HepG2 (cell line): ENCODE measurements around the gene LYSMD2. TPM values are rescaled to one million over a fixed set of nuclear protein-coding genes. Genes with fewer than 3 reads are reported as not detected.

Experiments
- ATAC-seq: fragments of 200-7000 bp; cut with Tn5 transposase; 3 replicates; pipeline ENCODE4 v1.9.1; 2020; ENCODE audit warnings: mild to moderate bottlenecking, moderate library complexity
- BruUV-seq: library from RNA; stranded (reverse); fragments of 400-500 nt; replicated peaks from 2 replicates; lab custom pipeline; 2021; lab: Mats Ljungman, UMichigan
- CTCF ChIA-PET: fragments of 300-600 bp; formaldehyde crosslinking; extraction: SDS; loops from one replicate; lab custom pipeline; 2021; ENCODE audit warnings: low total read pairs, inconsistent platforms, low intra/inter-chr PET ratio; lab: Yijun Ruan, JAX
- POLR2A ChIA-PET: fragments of 350-600 bp; sonication (Branson Sonifier 250); formaldehyde crosslinking; loops from one replicate; lab custom pipeline; 2020; ENCODE audit warnings: antibody characterized with exemption, inconsistent platforms; lab: Yijun Ruan, JAX
- DNase-seq: peaks from one replicate; pipeline ENCODE4 v3.0.0-alpha.2; 2015; ENCODE audit warnings: low spot score
- FAIRE-seq: peaks from 3 replicates; lab custom pipeline; 2011; peaks lifted over from hg19 to GRCh38; lab: Jason Lieb, UNC
- H2AFZ ChIP-seq: one replicate; pipeline ENCODE4 v1.6.1; 2011; ENCODE audit warnings: low read length, inconsistent platforms
- H3K27ac ChIP-seq: fragments of 300-600 bp; 3 replicates; pipeline ENCODE4 v1.8.0; 2011; ENCODE audit warnings: mixed run types, mild to moderate bottlenecking, mixed read lengths, low read length, inconsistent platforms; ENCODE audit not compliant: insufficient read depth; ENCODE audit errors: extremely low read length
- H3K27me3 ChIP-seq, 2 experiments: fragments of 200-600 bp in 1 of 2; 2 replicates in 1 of 2; 3 replicates in 1 of 2; pipeline versions ENCODE4 v1.6.0 to v1.8.0; 2011; ENCODE audit warnings: low read length in 2 of 2, mild to moderate bottlenecking in 2 of 2, moderate library complexity in 2 of 2, inconsistent platforms in 1 of 2; ENCODE audit not compliant: insufficient read depth in 2 of 2, control insufficient read depth in 1 of 2
- H3K36me3 ChIP-seq, 2 experiments: fragments of 200-600 bp in 1 of 2; replicated peaks in 1 of 2; 2 replicates in 1 of 2; 3 replicates in 1 of 2; pipeline versions ENCODE4 v1.5.1 to v1.8.0; 2011; ENCODE audit warnings: low read length in 2 of 2, inconsistent platforms in 1 of 2; ENCODE audit not compliant: insufficient read depth in 2 of 2, control insufficient read depth in 1 of 2
- H3K4me1 ChIP-seq: 2 replicates; pipeline ENCODE4 v1.5.1; 2012; ENCODE audit warnings: low read length, inconsistent platforms; ENCODE audit not compliant: insufficient read depth
- H3K4me2 ChIP-seq: 2 replicates; pipeline ENCODE4 v1.6.0; 2011; ENCODE audit warnings: low read depth, low read length, inconsistent platforms
- H3K4me3 ChIP-seq, 3 experiments: fragments of 200-600 bp in 1 of 3; sonication (generic), shearing (Covaris generic) in 1 of 3; replicated peaks in 1 of 3; 2 replicates each; pipeline ENCODE4 v1.5.1; 2011 to 2016; ENCODE audit warnings: low read length in 3 of 3, inconsistent platforms in 2 of 3, low read depth in 2 of 3, mild to moderate bottlenecking in 2 of 3, control low read depth in 1 of 3, mixed read lengths in 1 of 3; ENCODE audit not compliant: insufficient read depth in 1 of 3
- H3K79me2 ChIP-seq: one replicate; pipeline ENCODE4 v1.6.1; 2011; ENCODE audit warnings: low read length, inconsistent platforms; ENCODE audit not compliant: insufficient read depth
- H3K9ac ChIP-seq: 2 replicates; pipeline ENCODE4 v1.6.0; 2011; ENCODE audit warnings: mild to moderate bottlenecking, low read depth, low read length, inconsistent platforms; ENCODE audit not compliant: insufficient read depth
- H3K9me3 ChIP-seq: 2 replicates; pipeline ENCODE4 v1.5.1; 2012; ENCODE audit warnings: mild to moderate bottlenecking, low read length
- H4K20me1 ChIP-seq: 2 replicates; pipeline ENCODE4 v1.6.0; 2011; ENCODE audit warnings: inconsistent platforms, mild to moderate bottlenecking, low read length, moderate library complexity; ENCODE audit not compliant: insufficient read depth
- ARNT ChIP-seq: fragments of 450-650 bp; IDR thresholded peaks from 2 replicates; pipeline ENCODE4 v1.6.1; 2017
- ATF7 ChIP-seq, 2 experiments: fragments of 450-650 bp in 1 of 2; sonication (generic) in 1 of 2; formaldehyde crosslinking in 1 of 2; IDR thresholded peaks; 2 replicates each; pipeline versions ENCODE4 v1.4.0 to v1.6.1; 2016 to 2020; ENCODE audit warnings: antibody characterized with exemption in 1 of 2, mild to moderate bottlenecking in 1 of 2, missing genetic modification reagents in 1 of 2
- CREBL2 ChIP-seq: sonication (generic); formaldehyde crosslinking; IDR thresholded peaks from 2 replicates; pipeline ENCODE4 v1.8.1; 2023; ENCODE audit warnings: missing genetic modification reagents, mild to moderate bottlenecking, borderline replicate concordance
- GMEB1 ChIP-seq: sonication (generic); formaldehyde crosslinking; IDR thresholded peaks from 2 replicates; pipeline ENCODE4 v1.5.1; 2020; ENCODE audit warnings: missing genetic modification reagents, mild to moderate bottlenecking, borderline replicate concordance
- HOXA3 ChIP-seq: sonication (generic); formaldehyde crosslinking; IDR thresholded peaks from 2 replicates; pipeline ENCODE4 v1.5.0; 2020; ENCODE audit warnings: missing genetic modification reagents
- HOXA9 ChIP-seq: sonication (generic); formaldehyde crosslinking; IDR thresholded peaks from 2 replicates; pipeline ENCODE4 v1.8.1; 2022; ENCODE audit warnings: missing genetic modification reagents, mild to moderate bottlenecking, moderate library complexity, borderline replicate concordance
- KDM5A ChIP-seq: fragments of 200-600 bp; sonication (generic); IDR thresholded peaks from 2 replicates; pipeline ENCODE4 v1.7.0; 2018; ENCODE audit warnings: antibody characterized with exemption, mild to moderate bottlenecking, low read length, borderline replicate concordance
- MIER2 ChIP-seq: IDR thresholded peaks from 2 replicates; pipeline ENCODE4 v1.6.1; 2016; ENCODE audit warnings: missing biosample characterization, missing genetic modification reagents
- MXI1 ChIP-seq: IDR thresholded peaks from 3 replicates; pipeline ENCODE4 v1.6.1; 2012; ENCODE audit warnings: low read depth, low read length, inconsistent platforms, borderline replicate concordance
- SP2 ChIP-seq: sonication (generic); formaldehyde crosslinking; IDR thresholded peaks from 2 replicates; pipeline ENCODE4 v1.5.1; 2020; ENCODE audit warnings: mild to moderate bottlenecking, missing genetic modification reagents
- ZNF101 ChIP-seq: sonication (generic); formaldehyde crosslinking; IDR thresholded peaks from 2 replicates; pipeline ENCODE4 v1.4.0; 2020; ENCODE audit warnings: mild to moderate bottlenecking, low read depth, missing genetic modification reagents, borderline replicate concordance
- ZNF260 ChIP-seq: sonication (generic); formaldehyde crosslinking; IDR thresholded peaks from 2 replicates; pipeline ENCODE4 v1.4.0; 2020; ENCODE audit warnings: missing genetic modification reagents, low read depth, mild to moderate bottlenecking, borderline replicate concordance
- ZNF562 ChIP-seq: sonication (generic); formaldehyde crosslinking; IDR thresholded peaks from 2 replicates; pipeline ENCODE4 v1.8.0; 2022; ENCODE audit warnings: missing genetic modification reagents, borderline replicate concordance
- ZNF674 ChIP-seq: sonication (generic); formaldehyde crosslinking; IDR thresholded peaks from 2 replicates; pipeline ENCODE4 v1.5.0; 2020; ENCODE audit warnings: low read depth, mild to moderate bottlenecking, missing genetic modification reagents
- ZSCAN31 ChIP-seq: sonication (generic); formaldehyde crosslinking; IDR thresholded peaks from 2 replicates; pipeline ENCODE4 v1.5.0; 2020; ENCODE audit warnings: low read depth, mild to moderate bottlenecking, missing genetic modification reagents
- ZSCAN9 ChIP-seq: IDR thresholded peaks from 2 replicates; pipeline ENCODE4 v1.6.1; 2016; ENCODE audit warnings: borderline replicate concordance
- WGBS: methylation state at CpG from one replicate; pipeline ENCODE4 v1.1.6; 2017; ENCODE audit warnings: low lambda C conversion rate; 5-methylcytosine and 5-hydroxymethylcytosine counted together
- in situ Hi-C: cut with HindIII; loops from 2 replicates; pipeline ENCODE4 v1.10.0; 2017; ENCODE audit warnings: low pct_unique_long_range_greater_than_20kb; ENCODE audit not compliant: extremely low pct_ligation_motif_present
- intact Hi-C: fragments of 100-400 bp; cut with micrococcal nuclease; formaldehyde crosslinking; loops from one replicate; pipeline ENCODE4 v1.10.0; 2022; ENCODE audit not compliant: unreplicated experiment
- polyA plus RNA-seq, 8 experiments: library from polyadenylated mRNA; depleted of rRNA in 3 of 8; stranded (reverse) in 7 of 8; unstranded in 1 of 8; fragments of >200 nt; fragmentation: Illumina TruSeq in 4 of 8; extraction: Trizol in 4 of 8; gene quantifications; 2 replicates each; pipeline versions ENCODE4 v1.2.1 to v1.2.3, GENCODE V29; 2011 to 2016; ENCODE audit warnings: low read depth in 4 of 8, missing spikeins in 1 of 8, mixed read lengths in 1 of 8; ENCODE audit not compliant: insufficient read depth in 1 of 8
- total RNA-seq, 5 experiments: library from RNA; depleted of rRNA; stranded (reverse); fragments of >200 nt; fragmentation: Illumina TruSeq; extraction: Trizol; gene quantifications; 2 replicates each; pipeline ENCODE4 v1.2.3, GENCODE V29; 2016; ENCODE audit warnings: low read depth in 1 of 5
- TF ChIP-seq, protein P1 (sequence below): sonication (generic); formaldehyde crosslinking; IDR thresholded peaks from 2 replicates; pipeline ENCODE4 v1.4.0; 2020; ENCODE audit warnings: mild to moderate bottlenecking, missing genetic modification reagents
- TF ChIP-seq, protein P2 (sequence below): sonication (generic); formaldehyde crosslinking; IDR thresholded peaks from 2 replicates; pipeline ENCODE4 v1.4.0; 2020; ENCODE audit warnings: missing genetic modification reagents, borderline replicate concordance
- TF ChIP-seq, protein P3 (sequence below): sonication (generic); IDR thresholded peaks from 2 replicates; pipeline ENCODE4 v1.6.1; 2016; ENCODE audit warnings: low read depth, borderline replicate concordance

Gene LYSMD2
- total and polyA plus RNA-seq, 2 of the 13 experiments (the other 11 are each of a cell fraction or from before 2014, with no cell fraction given) = 0.05 to 0.27 TPM

GRCh38 chr15:51758645-51759044, 21.2 kb upstream of the LYSMD2 start:
- no peak for TF ChIP-seq ZNF674 (CRISPR knock-in tag)
- TF ChIP-seq, protein P1, sequence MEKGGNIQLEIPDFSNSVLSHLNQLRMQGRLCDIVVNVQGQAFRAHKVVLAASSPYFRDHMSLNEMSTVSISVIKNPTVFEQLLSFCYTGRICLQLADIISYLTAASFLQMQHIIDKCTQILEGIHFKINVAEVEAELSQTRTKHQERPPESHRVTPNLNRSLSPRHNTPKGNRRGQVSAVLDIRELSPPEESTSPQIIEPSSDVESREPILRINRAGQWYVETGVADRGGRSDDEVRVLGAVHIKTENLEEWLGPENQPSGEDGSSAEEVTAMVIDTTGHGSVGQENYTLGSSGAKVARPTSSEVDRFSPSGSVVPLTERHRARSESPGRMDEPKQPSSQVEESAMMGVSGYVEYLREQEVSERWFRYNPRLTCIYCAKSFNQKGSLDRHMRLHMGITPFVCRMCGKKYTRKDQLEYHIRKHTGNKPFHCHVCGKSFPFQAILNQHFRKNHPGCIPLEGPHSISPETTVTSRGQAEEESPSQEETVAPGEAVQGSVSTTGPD (CRISPR knock-in tag) = no peak
- TF ChIP-seq ZSCAN31 = no peak
- no peak for TF ChIP-seq SP2 (CRISPR knock-in tag)
- TF ChIP-seq HOXA3 (CRISPR knock-in tag) = no peak
- no peak for TF ChIP-seq MIER2 (CRISPR knock-in tag)
- no peak for TF ChIP-seq ZSCAN9 (CRISPR knock-in tag)
- no peak for TF ChIP-seq HOXA9 (CRISPR knock-in tag)
- TF ChIP-seq ZNF562 (CRISPR knock-in tag) = no peak
- TF ChIP-seq KDM5A = no peak
- TF ChIP-seq MXI1 = no peak
- TF ChIP-seq GMEB1 (CRISPR knock-in tag) = no peak
- TF ChIP-seq ATF7 (IDR thresholded peaks at IDR 0.05) = no peak
- TF ChIP-seq ATF7 (CRISPR knock-in tag; IDR thresholded peaks at IDR 0.05) = no peak
- no peak for TF ChIP-seq ZNF260
- TF ChIP-seq, protein P2, sequence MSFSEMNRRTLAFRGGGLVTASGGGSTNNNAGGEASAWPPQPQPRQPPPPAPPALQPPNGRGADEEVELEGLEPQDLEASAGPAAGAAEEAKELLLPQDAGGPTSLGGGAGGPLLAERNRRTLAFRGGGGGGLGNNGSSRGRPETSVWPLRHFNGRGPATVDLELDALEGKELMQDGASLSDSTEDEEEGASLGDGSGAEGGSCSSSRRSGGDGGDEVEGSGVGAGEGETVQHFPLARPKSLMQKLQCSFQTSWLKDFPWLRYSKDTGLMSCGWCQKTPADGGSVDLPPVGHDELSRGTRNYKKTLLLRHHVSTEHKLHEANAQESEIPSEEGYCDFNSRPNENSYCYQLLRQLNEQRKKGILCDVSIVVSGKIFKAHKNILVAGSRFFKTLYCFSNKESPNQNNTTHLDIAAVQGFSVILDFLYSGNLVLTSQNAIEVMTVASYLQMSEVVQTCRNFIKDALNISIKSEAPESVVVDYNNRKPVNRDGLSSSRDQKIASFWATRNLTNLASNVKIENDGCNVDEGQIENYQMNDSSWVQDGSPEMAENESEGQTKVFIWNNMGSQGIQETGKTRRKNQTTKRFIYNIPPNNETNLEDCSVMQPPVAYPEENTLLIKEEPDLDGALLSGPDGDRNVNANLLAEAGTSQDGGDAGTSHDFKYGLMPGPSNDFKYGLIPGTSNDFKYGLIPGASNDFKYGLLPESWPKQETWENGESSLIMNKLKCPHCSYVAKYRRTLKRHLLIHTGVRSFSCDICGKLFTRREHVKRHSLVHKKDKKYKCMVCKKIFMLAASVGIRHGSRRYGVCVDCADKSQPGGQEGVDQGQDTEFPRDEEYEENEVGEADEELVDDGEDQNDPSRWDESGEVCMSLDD (CRISPR knock-in tag) = no peak
- TF ChIP-seq ARNT = no peak
- no peak for TF ChIP-seq CREBL2 (CRISPR knock-in tag)
- no peak for TF ChIP-seq ZNF101 (CRISPR knock-in tag)
- TF ChIP-seq, protein P3, sequence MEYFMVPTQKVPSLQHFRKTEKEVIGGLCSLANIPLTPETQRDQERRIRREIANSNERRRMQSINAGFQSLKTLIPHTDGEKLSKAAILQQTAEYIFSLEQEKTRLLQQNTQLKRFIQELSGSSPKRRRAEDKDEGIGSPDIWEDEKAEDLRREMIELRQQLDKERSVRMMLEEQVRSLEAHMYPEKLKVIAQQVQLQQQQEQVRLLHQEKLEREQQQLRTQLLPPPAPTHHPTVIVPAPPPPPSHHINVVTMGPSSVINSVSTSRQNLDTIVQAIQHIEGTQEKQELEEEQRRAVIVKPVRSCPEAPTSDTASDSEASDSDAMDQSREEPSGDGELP = no peak
- POLR2A ChIA-PET = no interaction called here
- in situ Hi-C loops (no loop called here), intact Hi-C loops (no loop called here)
- Histone ChIP-seq H3K27ac (no peak overlapping the region), H3K4me1 (no peaks in the 10 kb centered on the region), H3K79me2 (no peaks in the 10 kb centered on the region), H2AFZ (no peak overlapping the region), H3K9ac (no peak overlapping the region), H3K4me2 (no peak overlapping the region), H4K20me1 (no peaks in the 10 kb centered on the region), H3K36me3 (no peaks in the 10 kb centered on the region), H3K9me3 (no peaks in the 10 kb centered on the region), H3K4me3 (no peak overlapping the region), H3K27me3 (peaks cover 0 to 25% of the 10 kb centered on the region in 2 experiments; a peak in 3 of 5 replicates)
- FAIRE-seq = no peak
- CTCF ChIA-PET = no interaction called here
- ATAC-seq = no peak
- WGBS = 0% methylated on average over 1 of the region's 1 CpG
- DNase-seq = no peak
- BruUV-seq = no TSS peak
